Measurements from ENCODE around the gene LDAF1.
"Not testable (repeated sequence)": the region's sequence is repeated elsewhere in the genome, so short reads cannot be mapped to it uniquely, and the experiment has no call there.

LDAF1 gene

GRCh38 chr16:21194771-21195301 lies 36.4 kb downstream of the LDAF1 start:
- no peak for DNase-seq (ENCODE audit: low read depth in 1 of 2, low spot score in 1 of 2)

GRCh38 chr16:21195330-21195729 lies 36.9 kb downstream of the LDAF1 start:
- not testable (repeated sequence) for DNase-seq (ENCODE audit: low read depth in 1 of 2, low spot score in 1 of 2)

GRCh38 chr16:21197112-21197511 lies 38.6 kb downstream of the LDAF1 start:
- DNase-seq (ENCODE audit: low read depth in 1 of 2, low spot score in 1 of 2), result no peak

GRCh38 chr16:21197621-21198020 lies 39.1 kb downstream of the LDAF1 start:
- no peak for DNase-seq (ENCODE audit: low read depth in 1 of 2, low spot score in 1 of 2)

- DNase-seq (ENCODE audit: low read depth in 1 of 2, low spot score in 1 of 2), result no peak
Measured at GRCh38 chr16:21199607-21200218, 41.2 kb downstream of the LDAF1 start.

- no peak for DNase-seq (ENCODE audit: low read depth in 1 of 2, low spot score in 1 of 2)
Measured at GRCh38 chr16:21203155-21203797, 44.8 kb downstream of the LDAF1 start.

GRCh38 chr16:21205303-21205702 lies 46.8 kb downstream of the LDAF1 start:
- DNase-seq (ENCODE audit: low read depth in 1 of 2, low spot score in 1 of 2), result no peak

GRCh38 chr16:21206550-21206949 lies 48.1 kb downstream of the LDAF1 start:
- no peak for DNase-seq (ENCODE audit: low read depth in 1 of 2, low spot score in 1 of 2)

GRCh38 chr16:21208446-21209230 lies 50.2 kb downstream of the LDAF1 start:
- no peak for DNase-seq (ENCODE audit: low read depth in 1 of 2, low spot score in 1 of 2)

- DNase-seq (ENCODE audit: low read depth in 1 of 2, low spot score in 1 of 2), result no peak
Measured at GRCh38 chr16:21211486-21211885, 53.0 kb downstream of the LDAF1 start, which contains the start of gene ZP2. TSS of gene ZP2 (minus strand) at chr16:21211574. CDS start at chr16:21211547, 27 bp downstream.

- no peak for DNase-seq (ENCODE audit: low read depth in 1 of 2, low spot score in 1 of 2)
Measured at GRCh38 chr16:21214086-21214485, 55.6 kb downstream of the LDAF1 start.

- DNase-seq (ENCODE audit: low read depth in 1 of 2, low spot score in 1 of 2), result no peak
Measured at GRCh38 chr16:21217121-21217520, 58.6 kb downstream of the LDAF1 start.

GRCh38 chr16:21218153-21218552 lies 59.7 kb downstream of the LDAF1 start:
- DNase-seq (ENCODE audit: low read depth in 1 of 2, low spot score in 1 of 2), result no peak

- no peak for DNase-seq (ENCODE audit: low read depth in 1 of 2, low spot score in 1 of 2)
Measured at GRCh38 chr16:21219551-21219950, 61.1 kb downstream of the LDAF1 start.

- DNase-seq (ENCODE audit: low read depth in 1 of 2, low spot score in 1 of 2), result no peak
Measured at GRCh38 chr16:21222495-21223337, 64.2 kb downstream of the LDAF1 start.

GRCh38 chr16:21223787-21224186 lies 65.3 kb downstream of the LDAF1 start:
- no peak for DNase-seq (ENCODE audit: low read depth in 1 of 2, low spot score in 1 of 2)

- DNase-seq (ENCODE audit: low read depth in 1 of 2, low spot score in 1 of 2), result no peak
Measured at GRCh38 chr16:21224800-21225199, 66.3 kb downstream of the LDAF1 start.

GRCh38 chr16:21226749-21227148 lies 68.3 kb downstream of the LDAF1 start:
- no peak for DNase-seq (ENCODE audit: low read depth in 1 of 2, low spot score in 1 of 2)

GRCh38 chr16:21227866-21228265 lies 69.4 kb downstream of the LDAF1 start:
- no peak for DNase-seq (ENCODE audit: low read depth in 1 of 2, low spot score in 1 of 2)

GRCh38 chr16:21228361-21228872 lies 69.9 kb downstream of the LDAF1 start:
- DNase-seq (ENCODE audit: low read depth in 1 of 2, low spot score in 1 of 2), result no peak
